Neural cell (in vitro differentiated cells): ENCODE data around the gene MYO1H. TPM values are rescaled to one million over a fixed set of nuclear protein-coding genes. Genes with fewer than 3 reads are reported as not detected.

Experiments used
- H2AFZ ChIP-seq: fragments of 200-600, 300-800 bp; sonication (generic), shearing (Covaris generic); 2 replicates; pipeline ENCODE4 v1.6.0; 2014; ENCODE audit warnings: low read depth, mild to moderate bottlenecking, antibody characterized with exemption, low read length, moderate library complexity
- H3F3A ChIP-seq: fragments of 200-600 bp; shearing (Covaris generic); 2 replicates; pipeline ENCODE4 v1.6.1; 2016; ENCODE audit warnings: mild to moderate bottlenecking, moderate library complexity, mixed read lengths, antibody characterized with exemption, low read length; ENCODE audit not compliant: insufficient read depth, poor library complexity, severe bottlenecking
- H3K27ac ChIP-seq: fragments of 200-600, 300-800 bp; sonication (generic), shearing (Covaris generic); 2 replicates; pipeline ENCODE4 v1.5.1; 2014; ENCODE audit warnings: mild to moderate bottlenecking, low read length, moderate library complexity
- H3K27me3 ChIP-seq: fragments of 300-800, 200-600 bp; sonication (generic), shearing (Covaris generic); 2 replicates; pipeline ENCODE4 v1.6.0; 2014; ENCODE audit warnings: mild to moderate bottlenecking, low read depth, low read length, moderate library complexity; ENCODE audit not compliant: insufficient read depth
- H3K36me3 ChIP-seq: fragments of 300-800, 200-600 bp; sonication (generic), shearing (Covaris generic); 2 replicates; pipeline ENCODE4 v1.5.1; 2014; ENCODE audit warnings: mild to moderate bottlenecking, antibody characterized with exemption, low read length, moderate library complexity; ENCODE audit not compliant: insufficient read depth
- H3K4me2 ChIP-seq: fragments of 300-800, 200-600 bp; sonication (generic), shearing (Covaris generic); 2 replicates; pipeline ENCODE4 v1.6.0; 2014; ENCODE audit warnings: mild to moderate bottlenecking, low read length
- H3K4me3 ChIP-seq: fragments of 300-800, 200-600 bp; sonication (generic), shearing (Covaris generic); 2 replicates; pipeline ENCODE4 v1.5.1; 2014; ENCODE audit warnings: mild to moderate bottlenecking, low read length, moderate library complexity
- H3K79me2 ChIP-seq: fragments of 200-600 bp; shearing (Covaris generic); replicated peaks from 2 replicates; pipeline ENCODE4 v1.6.0; 2014; ENCODE audit warnings: mild to moderate bottlenecking, low read length, moderate library complexity; ENCODE audit not compliant: insufficient read depth
- H3K9ac ChIP-seq: fragments of 300-800, 200-600 bp; sonication (generic), shearing (Covaris generic); 2 replicates; pipeline ENCODE4 v1.6.1; 2016; ENCODE audit warnings: mild to moderate bottlenecking, low read length, mixed read lengths
- H3K9me2 ChIP-seq: fragments of 200-600 bp; shearing (Covaris generic); 2 replicates; pipeline ENCODE4 v1.6.1; 2016; ENCODE audit warnings: mild to moderate bottlenecking, low read length, mixed read lengths; ENCODE audit not compliant: insufficient read depth
- H3K9me3 ChIP-seq: fragments of 200-600, 300-800 bp; sonication (generic), shearing (Covaris generic); 2 replicates; pipeline ENCODE4 v1.6.1; 2016; ENCODE audit warnings: mild to moderate bottlenecking, mixed run types, low read length, moderate library complexity, mixed read lengths
- H4K20me1 ChIP-seq: fragments of 200-600 bp; shearing (Covaris generic); 2 replicates; pipeline ENCODE4 v1.6.1; 2016; ENCODE audit warnings: mild to moderate bottlenecking, mixed run types; ENCODE audit not compliant: insufficient read depth
- CTCF ChIP-seq: fragments of 450-650 bp; IDR thresholded peaks from 2 replicates; pipeline ENCODE4 v1.5.1; 2014; ENCODE audit warnings: antibody characterized with exemption, mild to moderate bottlenecking, moderate library complexity; ENCODE audit not compliant: poor library complexity, severe bottlenecking
- EP300 ChIP-seq: fragments of 450-650 bp; conservative IDR thresholded peaks from 2 replicates; pipeline ENCODE4 v1.6.1; 2014; ENCODE audit warnings: antibody characterized with exemption, mild to moderate bottlenecking, moderate library complexity; ENCODE audit not compliant: poor library complexity, severe bottlenecking
- EZH2 ChIP-seq: fragments of 200-600, 300-800 bp; shearing (Covaris generic), sonication (generic); IDR thresholded peaks from 2 replicates; pipeline ENCODE4 v1.6.1; 2014; ENCODE audit warnings: antibody characterized with exemption, low read length, borderline replicate concordance, mild to moderate bottlenecking; ENCODE audit not compliant: insufficient read depth, poor library complexity, severe bottlenecking
- MXI1 ChIP-seq: fragments of 450-650 bp; conservative IDR thresholded peaks from 2 replicates; pipeline ENCODE4 v1.6.1; 2014; ENCODE audit warnings: antibody characterized with exemption, mild to moderate bottlenecking; ENCODE audit not compliant: poor library complexity, severe bottlenecking
- POLR2AphosphoS5 ChIP-seq: IDR thresholded peaks from 2 replicates; pipeline ENCODE4 v1.6.1; 2012
- RAD21 ChIP-seq: fragments of 450-650 bp; conservative IDR thresholded peaks from 2 replicates; pipeline ENCODE4 v1.6.1; 2014; ENCODE audit warnings: antibody characterized with exemption, mild to moderate bottlenecking, moderate library complexity
- REST ChIP-seq: IDR thresholded peaks from 2 replicates; pipeline ENCODE4 v1.6.1; 2012; ENCODE audit warnings: borderline replicate concordance
- SMC3 ChIP-seq: fragments of 450-650 bp; conservative IDR thresholded peaks from 2 replicates; pipeline ENCODE4 v1.6.1; 2014; ENCODE audit warnings: antibody characterized with exemption, mild to moderate bottlenecking, moderate library complexity; ENCODE audit not compliant: poor library complexity
- TAF1 ChIP-seq: IDR thresholded peaks from 2 replicates; pipeline ENCODE4 v1.6.1; 2012; ENCODE audit warnings: low read depth
- polyA plus RNA-seq: library from polyadenylated mRNA; depleted of rRNA; stranded (reverse); fragments of >200 nt; gene quantifications from 2 replicates; pipeline ENCODE4 v1.2.3, GENCODE V29; 2014

Gene MYO1H
- polyA plus RNA-seq, 1 donor from 2014 or later: 10.6 TPM

GRCh38 chr12:109307051-109307450 lies 40.6 kb upstream of the MYO1H start:
- Histone ChIP-seq H4K20me1 (no peaks in the 10 kb centered on the region), H3K27me3 (peaks cover 32% of the 10 kb centered on the region), H3K79me2 (no peaks in the 10 kb centered on the region), H3K4me3 (no peak overlapping the region), H3F3A (no peaks in the 10 kb centered on the region), H2AFZ (no peak overlapping the region), H3K9me2 (no peaks in the 10 kb centered on the region), H3K9ac (no peak overlapping the region), H3K27ac (no peak overlapping the region), H3K4me2 (no peak overlapping the region), H3K36me3 (no peaks in the 10 kb centered on the region), H3K9me3 (no peaks in the 10 kb centered on the region)
- TF ChIP-seq EP300 (no peak), RAD21 (no peak), TAF1 (no peak), POLR2AphosphoS5 (no peak), SMC3 (no peak)

DNA sequence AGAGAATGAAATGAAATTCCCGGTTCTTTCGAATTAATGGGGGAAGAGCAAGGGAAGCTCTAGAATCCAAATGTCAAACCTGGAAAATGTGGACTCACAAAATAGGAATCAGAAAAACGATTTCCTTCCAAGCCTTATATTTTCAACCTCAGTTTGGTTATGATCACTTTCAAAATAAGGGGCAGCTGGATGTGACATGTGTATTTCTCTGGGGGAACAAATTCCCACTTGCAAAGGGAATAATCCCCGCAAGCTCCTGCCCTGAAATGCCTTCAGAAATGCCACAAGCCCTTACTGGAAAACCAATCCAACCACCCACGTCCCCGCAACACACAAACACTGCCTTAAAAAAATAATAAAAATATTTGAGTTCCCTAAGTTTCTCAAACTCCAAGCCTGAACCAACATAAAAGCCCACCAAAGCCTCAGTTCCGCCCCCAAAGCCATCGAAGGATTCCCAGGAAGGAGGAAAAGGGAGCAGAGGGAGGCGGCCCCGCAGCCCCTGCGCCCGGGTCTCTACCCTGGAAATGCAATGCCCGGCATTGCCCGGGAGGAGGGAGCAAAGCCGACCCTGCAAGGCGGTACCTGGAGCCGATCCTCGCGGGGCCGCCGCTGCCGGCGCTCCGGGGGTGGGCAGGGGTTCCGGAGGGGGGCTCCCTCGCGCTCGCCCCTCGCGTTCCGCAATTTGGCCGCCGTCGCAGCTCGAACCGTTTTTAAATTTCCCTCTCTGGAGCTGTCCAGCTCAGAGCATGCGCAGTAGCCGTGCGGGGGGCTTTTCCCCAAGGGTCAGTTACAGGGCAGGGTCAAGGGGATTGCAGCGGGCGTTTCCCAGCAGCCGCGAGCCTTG lies 38.9 kb upstream of the MYO1H start, which contains the start of gene FOXN4:
Gene FOXN4 (minus strand): TSS at position 751 of the 847 bp plus-strand sequence. CDS start 963 bp downstream, outside the sequence.
- Histone ChIP-seq H3K27ac (no peak within 1 kb of the TSS), H3K36me3 (no peaks in the 10 kb centered on the region), H4K20me1 (no peaks in the 10 kb centered on the region), H3K4me2 (peak within 1 kb of the TSS; percentile 51), H2AFZ (no peak within 1 kb of the TSS), H3K4me3 (peak within 1 kb of the TSS; percentile 67), H3K9me2 (no peaks in the 10 kb centered on the region), H3K9ac (no peak within 1 kb of the TSS), H3K27me3 (peaks cover 32% of the 10 kb centered on the region), H3K9me3 (no peaks in the 10 kb centered on the region), H3F3A (no peaks in the 10 kb centered on the region), H3K79me2 (no peaks in the 10 kb centered on the region)
- no peak for TF ChIP-seq POLR2AphosphoS5
- no peak for TF ChIP-seq REST
- TF ChIP-seq EP300: no peak
- TF ChIP-seq TAF1: no peak
- no peak for TF ChIP-seq RAD21
- no peak for TF ChIP-seq EZH2
- TF ChIP-seq MXI1: no peak
- TF ChIP-seq CTCF: no peak
- TF ChIP-seq SMC3: no peak
